HL-60 (cell line): ENCODE measurements around the gene SLAMF6.

Experiments
- CTCF ChIP-seq: IDR thresholded peaks from one replicate; pipeline ENCODE4 v1.5.1; 2011; ENCODE audit warnings: low read length, control low read depth, inconsistent platforms; ENCODE audit not compliant: insufficient read depth
- GABPA ChIP-seq: IDR thresholded peaks from 2 replicates; pipeline ENCODE4 v1.6.1; 2012; ENCODE audit warnings: low read depth
- POLR2AphosphoS5 ChIP-seq: IDR thresholded peaks from 2 replicates; pipeline ENCODE4 v1.6.1; 2012; ENCODE audit warnings: low read depth
- TF ChIP-seq, protein P1 (sequence below): IDR thresholded peaks from 2 replicates; pipeline ENCODE4 v1.6.1; 2012; ENCODE audit warnings: low read depth; ENCODE audit not compliant: insufficient replicate concordance

DNA sequence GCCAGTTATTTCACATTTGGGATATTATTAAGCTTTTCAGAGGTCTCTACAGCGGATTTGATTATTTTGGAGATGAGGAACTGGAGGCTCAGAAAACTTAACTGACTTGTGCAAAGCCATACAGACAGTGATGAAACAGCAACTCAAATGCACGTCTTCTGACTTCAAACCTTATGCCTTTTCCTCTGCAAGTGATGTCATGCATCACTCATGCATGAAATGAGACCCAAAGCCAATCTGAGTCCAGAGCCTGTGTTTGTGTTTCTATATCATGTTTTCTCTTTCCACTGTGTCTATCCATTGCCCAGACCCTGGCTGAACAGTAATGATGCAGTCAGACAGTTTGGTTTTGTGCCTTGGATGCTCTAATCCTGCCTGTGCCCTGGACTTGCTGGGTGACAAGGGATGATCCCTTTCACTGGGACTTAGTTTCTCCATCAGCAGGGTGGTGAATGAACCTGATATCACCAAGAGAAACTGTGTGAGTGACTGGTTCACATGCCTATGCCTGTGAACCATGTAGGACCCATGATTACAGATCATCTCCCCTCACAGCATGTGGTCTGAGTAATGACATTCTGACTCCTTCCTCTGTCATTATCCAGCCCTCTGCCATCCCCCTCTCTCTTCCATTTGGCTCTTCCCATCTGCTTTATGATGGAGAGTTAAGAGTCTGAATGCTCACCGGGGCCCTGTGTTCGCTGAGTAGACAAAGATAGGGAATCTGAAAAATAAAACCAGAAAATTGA lies 33.4 kb downstream of the SLAMF6 start:
- TF ChIP-seq POLR2AphosphoS5 (no peak), CTCF (no peak), GABPA (no peak)
- TF ChIP-seq, protein P1, sequence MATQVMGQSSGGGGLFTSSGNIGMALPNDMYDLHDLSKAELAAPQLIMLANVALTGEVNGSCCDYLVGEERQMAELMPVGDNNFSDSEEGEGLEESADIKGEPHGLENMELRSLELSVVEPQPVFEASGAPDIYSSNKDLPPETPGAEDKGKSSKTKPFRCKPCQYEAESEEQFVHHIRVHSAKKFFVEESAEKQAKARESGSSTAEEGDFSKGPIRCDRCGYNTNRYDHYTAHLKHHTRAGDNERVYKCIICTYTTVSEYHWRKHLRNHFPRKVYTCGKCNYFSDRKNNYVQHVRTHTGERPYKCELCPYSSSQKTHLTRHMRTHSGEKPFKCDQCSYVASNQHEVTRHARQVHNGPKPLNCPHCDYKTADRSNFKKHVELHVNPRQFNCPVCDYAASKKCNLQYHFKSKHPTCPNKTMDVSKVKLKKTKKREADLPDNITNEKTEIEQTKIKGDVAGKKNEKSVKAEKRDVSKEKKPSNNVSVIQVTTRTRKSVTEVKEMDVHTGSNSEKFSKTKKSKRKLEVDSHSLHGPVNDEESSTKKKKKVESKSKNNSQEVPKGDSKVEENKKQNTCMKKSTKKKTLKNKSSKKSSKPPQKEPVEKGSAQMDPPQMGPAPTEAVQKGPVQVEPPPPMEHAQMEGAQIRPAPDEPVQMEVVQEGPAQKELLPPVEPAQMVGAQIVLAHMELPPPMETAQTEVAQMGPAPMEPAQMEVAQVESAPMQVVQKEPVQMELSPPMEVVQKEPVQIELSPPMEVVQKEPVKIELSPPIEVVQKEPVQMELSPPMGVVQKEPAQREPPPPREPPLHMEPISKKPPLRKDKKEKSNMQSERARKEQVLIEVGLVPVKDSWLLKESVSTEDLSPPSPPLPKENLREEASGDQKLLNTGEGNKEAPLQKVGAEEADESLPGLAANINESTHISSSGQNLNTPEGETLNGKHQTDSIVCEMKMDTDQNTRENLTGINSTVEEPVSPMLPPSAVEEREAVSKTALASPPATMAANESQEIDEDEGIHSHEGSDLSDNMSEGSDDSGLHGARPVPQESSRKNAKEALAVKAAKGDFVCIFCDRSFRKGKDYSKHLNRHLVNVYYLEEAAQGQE: no peak
